ENCODE results near the gene DTX4.

GRCh38 chr11:59219836-59220235 is 47.9 kb downstream of the DTX4 start:
- TF ChIP-seq POLR2AphosphoS5 (IDR thresholded peaks at IDR 0.05; ENCODE audit: borderline replicate concordance, low read depth, low read length) (no peak), EZH2 (IDR thresholded peaks at IDR 0.05) (no peak), FOXP2 (optimal IDR thresholded peaks at IDR 0.05; ENCODE audit: control extremely low read depth, extremely low read length, insufficient read depth) (no peak)
